Naive thymus-derived CD8-positive, alpha-beta T cell (primary cell): ENCODE results near the gene GPX4. TPM values are rescaled to one million over a fixed set of nuclear protein-coding genes. Genes with fewer than 3 reads are reported as not detected.

Source experiments
- ATAC-seq, 2 donors: fragments of 150-1000 bp; cut with Tn5 transposase in 1 of 2; sonication (Bioruptor Pico), chemical (Tn5 transposase) in 1 of 2; 1 replicate in 1 of 2; 2 replicates in 1 of 2; pipeline ENCODE4 v1.10.0; 2021; ENCODE audit warnings: mild to moderate bottlenecking in 2 of 2, moderate library complexity in 2 of 2
- POLR2A ChIA-PET: fragments of 350-600 bp; sonication (Branson Sonifier 250); formaldehyde crosslinking; loops from one replicate; lab custom pipeline; 2021; ENCODE audit warnings: antibody characterized with exemption; lab: Charles Lee
- DNase-seq, 10 donors: peaks; one replicate each; pipeline versions ENCODE4 v3.0.0 to v3.0.0-alpha.2; 2020 to 2022
- H3K27ac Mint-ChIP-seq, 10 donors: one replicate each; pipeline ENCODE4 v1.8.0; 2020 to 2022; ENCODE audit warnings: mild to moderate bottlenecking in 10 of 10, mixed read lengths in 10 of 10, moderate library complexity in 4 of 10, inconsistent platforms in 1 of 10
- H3K27me3 Mint-ChIP-seq, 5 donors: one replicate each; pipeline ENCODE4 v1.8.0; 2021 to 2022; ENCODE audit warnings: mixed read lengths in 5 of 5
- H3K36me3 Mint-ChIP-seq, 3 donors: one replicate each; pipeline ENCODE4 v1.8.0; 2020 to 2022; ENCODE audit warnings: mixed read lengths in 3 of 3, mild to moderate bottlenecking in 2 of 3, inconsistent platforms in 1 of 3
- H3K4me1 Mint-ChIP-seq, 4 donors: one replicate each; pipeline ENCODE4 v1.8.0; 2021 to 2022; ENCODE audit warnings: mixed read lengths in 4 of 4
- H3K4me3 Mint-ChIP-seq, 10 donors: one replicate each; pipeline ENCODE4 v1.8.0; 2020 to 2022; ENCODE audit warnings: mild to moderate bottlenecking in 10 of 10, mixed read lengths in 10 of 10, moderate library complexity in 6 of 10, inconsistent platforms in 1 of 10
- H3K9me3 Mint-ChIP-seq, 9 donors: one replicate each; pipeline ENCODE4 v1.8.0; 2020 to 2022; ENCODE audit warnings: mixed read lengths in 9 of 9, mild to moderate bottlenecking in 3 of 9, inconsistent platforms in 1 of 9, moderate library complexity in 1 of 9
- polyA plus RNA-seq, 3 donors: library from polyadenylated mRNA; unstranded; fragments of 300-500 nt; fragmentation: Illumina TruSeq; gene quantifications; one replicate each; pipeline ENCODE4 v1.2.3, GENCODE V29; 2021
- total RNA-seq, 8 experiments: library from RNA in 2 of 8; stranded (reverse) in 2 of 8; gene quantifications; one replicate each; pipeline ENCODE4 v1.2.3 and lab custom pipeline; 2021 to 2026

The GPX4 gene
- total and polyA plus RNA-seq, 5 experiments from 2014 or later, result 207 to 465 (median 370) TPM

- Mint-ChIP-seq H3K4me3 (peak overlapping the region; percentile 78 to 96 (median 90)), H3K27ac (peak overlapping the region; percentile 82 to 100 (median 99)), H3K36me3 (peaks cover 0 to 78% (median 27%) of the 10 kb centered on the region in 3 donors), H3K4me1 (peaks cover 14 to 60% (median 52%) of the 10 kb centered on the region in 4 donors), H3K27me3 (peaks cover 0 to 4% (median 0%) of the 10 kb centered on the region in 5 donors), H3K9me3 (no peaks in the 10 kb centered on the region)
- DNase-seq (peak in 8 of 10 donors; percentile 51 to 85 (median 56)), ATAC-seq (no peak)
- POLR2A ChIA-PET, result interaction anchor here (0.7 to 31.7 kb wide), 15 partner anchors 2 to 1424 kb away, joined by 3 to 2279 read pairs (median 7); partner anchors contain the start of genes ABCA7, ARHGAP45, CIRBP and CNN2
Observed at GRCh38 chr19:1079566-1080111, 24.2 kb upstream of the GPX4 start.

GRCh38 chr19:1080360-1081161 lies 23.2 kb upstream of the GPX4 start:
- peak in 4 of 10 donors; percentile 25 to 65 (median 35) for DNase-seq
- Mint-ChIP-seq H3K27ac (peak overlapping the region; percentile 46 to 100 (median 98)), H3K4me3 (peak overlapping the region in 9 of 10 donors; percentile 46 to 96 (median 78)), H3K9me3 (no peaks in the 10 kb centered on the region), H3K36me3 (peaks cover 0 to 82% (median 27%) of the 10 kb centered on the region in 3 donors), H3K27me3 (no peaks in the 10 kb centered on the region), H3K4me1 (peaks cover 19 to 64% (median 55%) of the 10 kb centered on the region in 4 donors)
- ATAC-seq, result no peak
- POLR2A ChIA-PET, result interaction anchor here (0.9 to 31.7 kb wide), 12 partner anchors 1 to 188 kb away, joined by 3 to 2279 read pairs (median 90); partner anchors contain the start of genes ABCA7, ARHGAP45, CIRBP and CNN2

- H3K4me1 Mint-ChIP-seq, result peaks cover 14 to 68% (median 52%) of the 10 kb centered on the region in 4 donors
- no peaks in the 10 kb centered on the region for H3K27me3 Mint-ChIP-seq
- ATAC-seq (peak in 1 of 2 donors; percentile 2), DNase-seq (peak in 3 of 10 donors; percentile 20 to 37 (median 27))
- H3K9me3 Mint-ChIP-seq, result no peaks in the 10 kb centered on the region
- peaks cover 0 to 81% (median 20%) of the 10 kb centered on the region in 3 donors for H3K36me3 Mint-ChIP-seq
- POLR2A ChIA-PET, result interaction anchor here (0.7 to 31.7 kb wide), 11 partner anchors 0 to 188 kb away, joined by 3 to 2279 read pairs (median 173); partner anchors contain the start of genes ABCA7, ARHGAP45, CIRBP and CNN2
- peak overlapping the region; percentile 75 to 99 (median 90) for H3K27ac Mint-ChIP-seq
- H3K4me3 Mint-ChIP-seq, result peak overlapping the region; percentile 46 to 96 (median 72)
Observed at GRCh38 chr19:1081301-1082164, 22.3 kb upstream of the GPX4 start.

- peaks cover 10 to 63% (median 49%) of the 10 kb centered on the region in 4 donors for H3K4me1 Mint-ChIP-seq
- H3K4me3 Mint-ChIP-seq, result peak overlapping the region in 9 of 10 donors; percentile 50 to 90 (median 73)
- no peaks in the 10 kb centered on the region for H3K27me3 Mint-ChIP-seq
- ATAC-seq, result peak; percentile 51 to 79
- POLR2A ChIA-PET, result interaction anchor here (0.7 to 31.7 kb wide), 12 partner anchors 0 to 187 kb away, joined by 3 to 2279 read pairs (median 90); partner anchors contain the start of genes ABCA7, ARHGAP45, CIRBP and CNN2
- no peaks in the 10 kb centered on the region for H3K9me3 Mint-ChIP-seq
- peak overlapping the region; percentile 75 to 99 (median 89) for H3K27ac Mint-ChIP-seq
- H3K36me3 Mint-ChIP-seq, result peaks cover 0 to 81% (median 16%) of the 10 kb centered on the region in 3 donors
- peak; percentile 71 to 97 (median 86) for DNase-seq
Observed at GRCh38 chr19:1082165-1082927, 21.4 kb upstream of the GPX4 start.

DNA sequence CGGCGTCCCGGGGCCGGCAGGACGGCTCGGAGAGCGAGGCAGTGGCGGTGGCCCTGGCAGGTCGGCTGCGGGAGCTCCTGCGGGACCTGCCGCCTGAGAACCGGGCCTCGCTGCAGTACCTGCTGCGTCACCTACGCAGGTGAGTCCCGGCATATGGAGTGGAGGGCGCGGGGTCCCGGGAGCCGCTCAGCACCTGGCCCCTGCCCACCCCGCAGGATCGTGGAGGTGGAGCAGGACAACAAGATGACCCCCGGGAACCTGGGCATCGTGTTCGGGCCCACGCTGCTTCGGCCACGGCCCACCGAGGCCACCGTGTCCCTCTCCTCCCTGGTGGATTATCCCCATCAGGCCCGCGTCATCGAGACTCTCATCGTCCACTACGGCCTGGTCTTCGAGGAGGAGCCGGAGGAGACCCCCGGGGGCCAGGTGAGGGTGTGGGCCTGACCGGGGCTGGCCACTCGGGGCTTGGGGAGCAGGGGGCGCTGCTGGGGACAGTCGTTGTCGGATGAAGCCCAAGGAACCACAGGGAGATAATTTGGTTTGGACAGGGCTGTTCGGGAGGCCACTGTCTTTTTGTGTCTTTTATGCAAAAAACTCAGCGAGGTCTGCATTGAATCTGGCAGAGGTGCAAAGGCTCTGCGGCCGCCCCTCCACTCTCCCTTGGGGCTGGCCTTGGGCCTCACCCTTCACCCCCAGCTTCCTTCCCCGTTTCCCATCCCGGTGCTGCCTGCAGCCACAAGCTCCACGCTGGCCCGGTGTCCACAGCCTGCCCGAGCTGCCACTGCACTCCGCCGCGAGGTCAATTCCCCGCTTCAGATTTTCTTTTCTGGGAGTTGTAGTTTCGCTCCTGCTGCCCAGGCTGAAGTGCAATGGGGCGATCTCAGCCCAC lies 20.6 kb upstream of the GPX4 start:
- DNase-seq, result peak in 4 of 10 donors; percentile 9 to 64 (median 18)
- H3K4me1 Mint-ChIP-seq, result peaks cover 16 to 72% (median 53%) of the 10 kb centered on the region in 4 donors
- no peak for ATAC-seq
- no peaks in the 10 kb centered on the region for H3K9me3 Mint-ChIP-seq
- H3K36me3 Mint-ChIP-seq, result peaks cover 0 to 79% (median 13%) of the 10 kb centered on the region in 3 donors
- POLR2A ChIA-PET, result interaction anchor here (1.1 to 31.7 kb wide), 8 partner anchors 1 to 186 kb away, joined by 4 to 2279 read pairs (median 694); partner anchors contain the start of genes ABCA7, ARHGAP45, CIRBP and CNN2
- H3K27ac Mint-ChIP-seq, result peak overlapping the region in 9 of 10 donors; percentile 60 to 89 (median 75)
- no peaks in the 10 kb centered on the region for H3K27me3 Mint-ChIP-seq
- H3K4me3 Mint-ChIP-seq, result peak overlapping the region in 5 of 10 donors; percentile 14 to 81 (median 42)

DNA sequence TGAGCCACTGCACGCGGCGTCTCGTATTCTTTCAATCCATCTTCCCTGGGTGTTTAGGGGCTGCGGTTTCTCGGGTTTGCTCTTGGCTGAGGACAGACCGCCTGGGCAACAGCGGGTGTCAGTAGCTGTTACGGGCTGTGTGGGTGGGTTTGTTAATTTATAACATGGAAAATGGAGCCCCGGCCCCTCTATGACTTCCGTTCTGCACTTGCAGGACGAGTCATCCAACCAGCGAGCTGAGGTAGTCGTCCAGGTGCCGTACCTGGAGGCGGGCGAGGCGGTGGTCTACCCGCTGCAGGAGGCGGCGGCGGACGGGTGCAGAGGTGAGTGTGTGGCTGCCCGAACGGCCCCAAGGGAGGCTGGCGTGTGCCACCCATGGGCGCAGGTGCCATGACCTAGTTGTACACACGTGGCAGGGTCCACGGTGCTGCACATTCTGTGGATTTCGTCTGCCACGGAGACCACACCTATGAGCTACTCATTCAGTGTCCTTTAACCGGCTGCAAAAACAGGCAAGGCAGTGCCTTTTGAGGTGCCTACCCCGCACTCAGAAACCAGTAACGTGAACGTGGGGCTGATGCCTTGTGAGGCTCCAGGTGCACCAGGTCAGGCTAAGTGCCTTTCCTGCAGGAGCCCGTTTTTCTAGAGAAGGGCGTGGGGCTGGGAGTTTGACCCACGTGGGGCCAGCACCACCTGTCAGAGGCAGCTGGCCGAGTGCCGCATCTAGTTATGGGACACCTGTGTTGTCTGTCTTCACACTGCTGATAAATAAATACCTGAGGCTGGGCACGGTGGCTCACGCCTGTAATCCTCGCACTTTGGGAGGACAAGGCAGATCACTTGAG lies 19.5 kb upstream of the GPX4 start:
- no peaks in the 10 kb centered on the region for H3K27me3 Mint-ChIP-seq
- peaks cover 21 to 82% (median 61%) of the 10 kb centered on the region in 4 donors for H3K4me1 Mint-ChIP-seq
- H3K9me3 Mint-ChIP-seq, result no peaks in the 10 kb centered on the region
- peak overlapping the region in 9 of 10 donors; percentile 67 to 93 (median 89) for H3K27ac Mint-ChIP-seq
- peak overlapping the region in 8 of 10 donors; percentile 18 to 81 (median 38) for H3K4me3 Mint-ChIP-seq
- DNase-seq (peak in 4 of 10 donors; percentile 17 to 66 (median 23)), ATAC-seq (no peak)
- POLR2A ChIA-PET, result interaction anchor here (0.5 to 31.7 kb wide), 10 partner anchors 2 to 221 kb away, joined by 4 to 2279 read pairs (median 397); partner anchors contain the start of genes ABCA7, ARHGAP45, CIRBP and CNN2
- peaks cover 0 to 71% (median 11%) of the 10 kb centered on the region in 3 donors for H3K36me3 Mint-ChIP-seq

- Mint-ChIP-seq H3K4me1 (peaks cover 21 to 84% (median 64%) of the 10 kb centered on the region in 4 donors), H3K27me3 (no peaks in the 10 kb centered on the region), H3K27ac (peak overlapping the region; percentile 67 to 93 (median 88)), H3K4me3 (peak overlapping the region in 8 of 10 donors; percentile 11 to 78 (median 54)), H3K36me3 (peaks cover 0 to 62% (median 11%) of the 10 kb centered on the region in 3 donors), H3K9me3 (peaks cover 0 to 2% (median 0%) of the 10 kb centered on the region in 9 donors)
- peak in 1 of 10 donors; percentile 26 for DNase-seq
- POLR2A ChIA-PET, result interaction anchor here (1.6 to 31.7 kb wide), 7 partner anchors 13 to 184 kb away, joined by 7 to 2279 read pairs (median 621); partner anchors contain the start of genes ABCA7, ARHGAP45, CIRBP and CNN2
- no peak for ATAC-seq
Observed at GRCh38 chr19:1085053-1085658, 18.6 kb upstream of the GPX4 start.

- DNase-seq (peak in 2 of 10 donors; percentile 13 to 25), ATAC-seq (no peak)
- peak overlapping the region; percentile 67 to 98 (median 88) for H3K27ac Mint-ChIP-seq
- H3K4me3 Mint-ChIP-seq, result peak overlapping the region in 6 of 10 donors; percentile 18 to 78 (median 40)
- no peaks in the 10 kb centered on the region for H3K27me3 Mint-ChIP-seq
- H3K36me3 Mint-ChIP-seq, result peaks cover 0 to 58% (median 11%) of the 10 kb centered on the region in 3 donors
- H3K4me1 Mint-ChIP-seq, result peaks cover 23 to 81% (median 65%) of the 10 kb centered on the region in 4 donors
- POLR2A ChIA-PET, result interaction anchor here (0.6 to 31.7 kb wide), 9 partner anchors 14 to 1078 kb away, joined by 3 to 2279 read pairs (median 173); partner anchors contain the start of genes ABCA7, ARHGAP45, CIRBP and CNN2
- peaks cover 0 to 2% (median 0%) of the 10 kb centered on the region in 9 donors for H3K9me3 Mint-ChIP-seq
Observed at GRCh38 chr19:1085676-1086442, 17.9 kb upstream of the GPX4 start.
